CD4-positive, alpha-beta T cell treated with Interleukin-2 at 100 ng/mL for 4 hours (primary cell): Measurements from ENCODE around the gene ARRB1.

ENCODE experiments used
- DNase-seq: peaks from one replicate; pipeline ENCODE4 v3.0.0-alpha.2; 2020; ENCODE audit warnings: low spot score

The ARRB1 gene

GRCh38 chr11:75301601-75302345 lies 49.7 kb downstream of the ARRB1 start:
- no peak for DNase-seq

GRCh38 chr11:75301131-75301530 lies 50.3 kb downstream of the ARRB1 start:
- DNase-seq, result no peak

- DNase-seq, result no peak
These were observed 52.5 kb downstream of the ARRB1 start for GRCh38 chr11:75298976-75299260.

- no peak for DNase-seq
These were observed 53.1 kb downstream of the ARRB1 start for GRCh38 chr11:75298191-75298975.

- DNase-seq, result no peak
These were observed 57.6 kb downstream of the ARRB1 start for GRCh38 chr11:75293903-75294302.

GRCh38 chr11:75292943-75293342 lies 58.5 kb downstream of the ARRB1 start:
- no peak for DNase-seq

- DNase-seq, result no peak
These were observed 59.7 kb downstream of the ARRB1 start for GRCh38 chr11:75291741-75292140.

GRCh38 chr11:75289919-75290318 lies 61.5 kb downstream of the ARRB1 start:
- DNase-seq, result no peak

- DNase-seq, result no peak
These were observed 62.0 kb downstream of the ARRB1 start for GRCh38 chr11:75289511-75289760.

GRCh38 chr11:75287579-75287978 lies 63.9 kb downstream of the ARRB1 start:
- DNase-seq, result no peak

GRCh38 chr11:75286826-75287465 lies 64.5 kb downstream of the ARRB1 start:
- DNase-seq, result no peak

- DNase-seq, result no peak
These were observed 65.6 kb downstream of the ARRB1 start for GRCh38 chr11:75285776-75286360.

- no peak for DNase-seq
These were observed 68.0 kb downstream of the ARRB1 start for GRCh38 chr11:75283391-75283931.

- DNase-seq, result no peak
These were observed 69.9 kb downstream of the ARRB1 start for GRCh38 chr11:75281469-75282095.

GRCh38 chr11:75280770-75281468 lies 70.5 kb downstream of the ARRB1 start:
- no peak for DNase-seq

- peak; percentile 80 for DNase-seq
These were observed 71.2 kb downstream of the ARRB1 start for GRCh38 chr11:75280227-75280701.

GRCh38 chr11:75279273-75279672 lies 72.2 kb downstream of the ARRB1 start:
- DNase-seq, result no peak

- no peak for DNase-seq
These were observed 73.3 kb downstream of the ARRB1 start for GRCh38 chr11:75277991-75278790.

- no peak for DNase-seq
These were observed 74.2 kb downstream of the ARRB1 start for GRCh38 chr11:75277211-75277805.

- DNase-seq, result no peak
These were observed 74.8 kb downstream of the ARRB1 start for GRCh38 chr11:75276686-75277085.
